ENCODE results near the gene MELTF. TPM values are rescaled to one million over a fixed set of nuclear protein-coding genes. Genes with fewer than 3 reads are reported as not detected.
"Not testable (repeated sequence)": the region's sequence is repeated elsewhere in the genome, so short reads cannot be mapped to it uniquely, and the experiment has no call there.

The MELTF gene
- total RNA-seq, 6 experiments from 2014 or later: 0.42 to 5.3 (median 2.0) TPM

GRCh38 chr3:197040658-197041057 lies 11.0 kb upstream of the MELTF start:
- Histone ChIP-seq H3K27ac (no peak overlapping the region), H3K4me1 (no peaks in the 10 kb centered on the region), H3K36me3 (peaks cover 0 to 18% (median 6%) of the 10 kb centered on the region in 4 donors), H3K9me3 (no peaks in the 10 kb centered on the region), H3K27me3 (no peaks in the 10 kb centered on the region), H3K4me3 (no peak overlapping the region)
- whole genome bisulfite sequencing (ENCODE audit: insufficient coverage, low coverage, low lambda C conversion rate, missing lambda C conversion rate): 63% methylated on average over 4 of the region's 4 CpGs
- no peak for DNase-seq
- no peak for TF ChIP-seq CTCF (IDR thresholded peaks at IDR 0.05)
- TF ChIP-seq POLR2A (IDR thresholded peaks at IDR 0.05): no peak
- ATAC-seq: no peak
- intact Hi-C loops (cut with DNase I): no loop called here

- Histone ChIP-seq H3K27ac (no peak overlapping the region), H3K36me3 (peaks cover 0 to 3% (median 1%) of the 10 kb centered on the region in 4 donors), H3K4me3 (no peak overlapping the region), H3K27me3 (no peaks in the 10 kb centered on the region), H3K4me1 (no peaks in the 10 kb centered on the region), H3K9me3 (no peaks in the 10 kb centered on the region)
- ATAC-seq (peak in 1 of 4 donors; percentile 34), DNase-seq (no peak)
- no peak for TF ChIP-seq POLR2A (IDR thresholded peaks at IDR 0.05)
- TF ChIP-seq CTCF (IDR thresholded peaks at IDR 0.05): no peak
- 83% methylated on average over 14 of the region's 14 CpGs for WGBS (ENCODE audit: insufficient coverage, low coverage, low lambda C conversion rate, missing lambda C conversion rate)
- intact Hi-C loops (cut with DNase I): no loop called here
Measured at GRCh38 chr3:197038679-197039462, 9.3 kb upstream of the MELTF start.

DNA sequence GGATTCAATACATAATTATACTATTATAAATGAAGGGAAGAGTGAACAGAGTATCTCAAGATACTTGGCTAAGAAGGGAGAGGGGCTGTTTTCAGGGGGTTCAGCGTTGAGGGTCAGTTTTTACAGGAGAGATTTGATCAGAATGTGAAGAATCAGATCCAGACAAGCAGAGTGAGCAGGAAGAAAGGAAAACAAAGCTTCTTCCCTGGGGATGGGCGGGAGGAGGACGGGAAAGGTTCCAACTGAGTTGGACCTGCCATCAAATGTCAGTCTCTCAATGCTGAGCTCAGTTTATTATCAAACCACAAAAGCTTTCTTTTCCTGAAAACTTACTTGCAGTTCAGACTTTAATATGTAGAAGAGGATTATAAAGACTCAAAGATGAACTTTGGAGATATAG lies 6.0 kb upstream of the MELTF start:
- TF ChIP-seq CTCF (IDR thresholded peaks at IDR 0.05) (no peak), POLR2A (IDR thresholded peaks at IDR 0.05) (no peak)
- no peaks in the 10 kb centered on the region for H3K36me3 ChIP-seq
- WGBS (ENCODE audit: insufficient coverage, low coverage, low lambda C conversion rate, missing lambda C conversion rate): 58% methylated on average over 3 of the region's 3 CpGs
- no peak overlapping the region for H3K27ac ChIP-seq
- DNase-seq (no peak), ATAC-seq (no peak)
- H3K4me1 ChIP-seq: no peaks in the 10 kb centered on the region
- no peaks in the 10 kb centered on the region for H3K27me3 ChIP-seq
- no peaks in the 10 kb centered on the region for H3K9me3 ChIP-seq
- intact Hi-C loops (cut with DNase I): no loop called here
- H3K4me3 ChIP-seq: no peak overlapping the region

- DNase-seq; H3K9me3 ChIP-seq; H3K4me1 ChIP-seq; H3K36me3 ChIP-seq; intact Hi-C loops (cut with DNase I); ATAC-seq; H3K4me3 ChIP-seq; H3K27ac ChIP-seq; H3K27me3 ChIP-seq: not testable (repeated sequence)
- 66% methylated on average over 5 of the region's 5 CpGs for WGBS (ENCODE audit: insufficient coverage, low coverage, low lambda C conversion rate, missing lambda C conversion rate)
Measured at GRCh38 chr3:197034778-197035177, 5.2 kb upstream of the MELTF start.

GRCh38 chr3:197033764-197034163 lies 4.1 kb upstream of the MELTF start:
- H3K27ac ChIP-seq; ATAC-seq; DNase-seq; H3K4me3 ChIP-seq; H3K27me3 ChIP-seq; H3K9me3 ChIP-seq; H3K36me3 ChIP-seq; intact Hi-C loops (cut with DNase I): not testable (repeated sequence)
- peaks cover 0 to 12% (median 4%) of the 10 kb centered on the region in 4 donors for H3K4me1 ChIP-seq
- 63% methylated on average over 2 of the region's 3 CpGs for WGBS (ENCODE audit: insufficient coverage, low coverage, low lambda C conversion rate, missing lambda C conversion rate)

Data from right lobe of liver (tissue), 6 donors.